ENCODE results near the gene MLLT3.

The MLLT3 gene

DNA sequence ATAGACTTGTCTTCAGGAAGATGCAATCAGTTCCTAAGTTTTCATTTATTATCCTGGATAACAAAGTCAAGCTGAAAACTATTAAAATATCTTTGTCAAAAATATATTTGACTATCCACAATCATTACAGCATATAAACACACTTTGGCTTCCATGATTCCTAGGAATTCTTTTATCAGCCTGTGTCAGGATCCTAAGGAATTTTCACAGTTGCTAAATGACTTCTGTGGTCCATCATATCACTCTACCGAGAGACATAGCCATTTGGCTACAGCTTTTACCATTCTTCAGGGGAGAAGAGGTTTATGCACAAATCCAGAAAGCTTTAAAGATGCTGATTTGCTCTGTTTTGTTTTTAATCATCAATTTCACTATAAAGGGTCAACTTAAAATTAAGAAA is 128.3 kb downstream of the MLLT3 start:
- Histone ChIP-seq H3K9me3 (ENCODE audit: severe bottlenecking) (no peaks in the 10 kb centered on the region), H3K36me3 (ENCODE audit: low read depth) (no peaks in the 10 kb centered on the region), H3K4me1 (ENCODE audit: insufficient read depth, poor library complexity, severe bottlenecking) (peaks cover 8% of the 10 kb centered on the region), H3K4me3 (ENCODE audit: severe bottlenecking) (no peak overlapping the region), H3K27me3 (ENCODE audit: insufficient read depth, poor library complexity, severe bottlenecking) (no peaks in the 10 kb centered on the region), H3K27ac (ENCODE audit: poor library complexity, severe bottlenecking) (no peak overlapping the region)
- no peak for DNase-seq (ENCODE audit: low spot score)
- no peak for TF ChIP-seq CTCF (IDR thresholded peaks at IDR 0.05; ENCODE audit: poor library complexity, severe bottlenecking)
- ATAC-seq (ENCODE audit: low read depth), result no peak

DNA sequence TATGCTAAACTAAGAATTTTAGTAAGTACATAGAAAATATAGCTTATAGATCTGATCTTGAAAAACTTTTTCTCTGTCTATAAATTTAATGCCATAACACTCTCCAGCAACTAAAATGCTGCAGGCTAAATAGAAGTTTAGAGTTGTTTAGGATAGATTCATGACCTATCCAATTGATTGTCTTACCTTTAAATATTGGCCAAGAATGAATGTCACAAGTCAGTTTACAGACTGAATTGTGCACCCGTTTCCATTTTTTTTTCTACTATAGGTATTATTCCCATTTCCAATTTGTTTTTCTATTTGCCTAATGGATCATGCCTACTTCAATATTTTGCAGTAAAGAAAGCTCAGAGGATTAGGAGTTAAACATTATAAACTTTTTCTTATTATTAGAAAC is 129.5 kb downstream of the MLLT3 start:
- no peak for DNase-seq (ENCODE audit: low spot score)
- no peaks in the 10 kb centered on the region for H3K9me3 ChIP-seq (ENCODE audit: severe bottlenecking)
- H3K27me3 ChIP-seq (ENCODE audit: insufficient read depth, poor library complexity, severe bottlenecking), result no peaks in the 10 kb centered on the region
- ATAC-seq (ENCODE audit: low read depth), result no peak
- peaks cover 8% of the 10 kb centered on the region for H3K4me1 ChIP-seq (ENCODE audit: insufficient read depth, poor library complexity, severe bottlenecking)
- H3K36me3 ChIP-seq (ENCODE audit: low read depth), result no peaks in the 10 kb centered on the region
- no peak for TF ChIP-seq CTCF (IDR thresholded peaks at IDR 0.05; ENCODE audit: poor library complexity, severe bottlenecking)
- no peak overlapping the region for H3K4me3 ChIP-seq (ENCODE audit: severe bottlenecking)
- no peak overlapping the region for H3K27ac ChIP-seq (ENCODE audit: poor library complexity, severe bottlenecking)

DNA sequence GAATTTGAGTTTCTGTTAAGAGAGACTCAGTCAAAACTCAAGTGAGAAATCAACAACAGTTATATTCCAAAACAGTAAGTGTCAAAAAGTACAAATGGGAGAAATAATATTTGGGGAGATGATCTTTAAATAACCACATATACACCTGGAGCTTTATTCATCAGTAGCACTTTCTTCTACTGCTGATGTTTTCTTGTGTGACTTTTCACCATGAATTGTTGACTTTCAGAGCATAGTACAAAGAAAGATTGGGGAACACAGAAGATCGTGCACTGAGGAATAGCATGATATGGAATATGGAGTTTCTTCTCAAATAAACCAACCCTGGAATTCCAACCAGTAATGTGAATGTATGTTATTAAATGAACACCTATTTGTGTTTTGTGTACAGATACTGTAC is 130.7 kb downstream of the MLLT3 start:
- no peak for DNase-seq (ENCODE audit: low spot score)
- no peak for ATAC-seq (ENCODE audit: low read depth)
- no peak for TF ChIP-seq CTCF (IDR thresholded peaks at IDR 0.05; ENCODE audit: poor library complexity, severe bottlenecking)
- no peaks in the 10 kb centered on the region for H3K36me3 ChIP-seq (ENCODE audit: low read depth)
- peaks cover 8% of the 10 kb centered on the region for H3K4me1 ChIP-seq (ENCODE audit: insufficient read depth, poor library complexity, severe bottlenecking)
- H3K27ac ChIP-seq (ENCODE audit: poor library complexity, severe bottlenecking), result no peak overlapping the region
- H3K4me3 ChIP-seq (ENCODE audit: severe bottlenecking), result no peak overlapping the region
- H3K9me3 ChIP-seq (ENCODE audit: severe bottlenecking), result no peaks in the 10 kb centered on the region
- H3K27me3 ChIP-seq (ENCODE audit: insufficient read depth, poor library complexity, severe bottlenecking), result no peaks in the 10 kb centered on the region

DNA sequence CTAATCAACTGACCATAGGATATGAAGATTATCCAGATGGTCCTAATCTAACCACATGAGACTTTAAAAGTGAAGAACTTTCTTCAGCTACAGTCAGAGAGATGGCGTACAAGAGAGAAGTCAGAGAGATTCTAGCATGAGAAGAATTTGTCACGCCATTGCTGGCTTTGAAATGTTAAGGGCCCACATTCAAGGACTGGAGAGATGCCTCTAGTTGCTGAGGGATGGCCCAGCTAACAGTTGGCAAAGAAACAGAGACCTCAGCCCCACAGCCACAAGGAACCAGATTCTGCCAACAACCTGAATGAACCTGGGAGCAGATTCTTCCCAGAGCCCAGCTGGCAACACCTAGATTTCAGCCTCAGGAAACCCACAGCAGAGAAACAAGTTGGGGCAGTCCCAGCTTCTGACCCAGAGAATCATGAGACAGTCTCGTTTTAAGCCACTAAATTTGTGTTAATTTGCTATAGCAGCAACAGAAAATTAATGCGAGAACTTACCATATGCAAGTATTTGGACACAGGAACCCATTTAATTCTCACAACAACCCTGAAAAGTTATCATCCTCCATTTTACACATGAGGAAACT is 132.0 kb downstream of the MLLT3 start:
- H3K27ac ChIP-seq (ENCODE audit: poor library complexity, severe bottlenecking), result no peak overlapping the region
- H3K9me3 ChIP-seq (ENCODE audit: severe bottlenecking), result no peaks in the 10 kb centered on the region
- peaks cover 8% of the 10 kb centered on the region for H3K4me1 ChIP-seq (ENCODE audit: insufficient read depth, poor library complexity, severe bottlenecking)
- ATAC-seq (ENCODE audit: low read depth) (no peak), DNase-seq (ENCODE audit: low spot score) (no peak)
- H3K4me3 ChIP-seq (ENCODE audit: severe bottlenecking), result no peak overlapping the region
- H3K36me3 ChIP-seq (ENCODE audit: low read depth), result no peaks in the 10 kb centered on the region
- no peak for TF ChIP-seq CTCF (IDR thresholded peaks at IDR 0.05; ENCODE audit: poor library complexity, severe bottlenecking)
- H3K27me3 ChIP-seq (ENCODE audit: insufficient read depth, poor library complexity, severe bottlenecking), result no peaks in the 10 kb centered on the region

GRCh38 chr9:20488691-20489090 is 133.6 kb downstream of the MLLT3 start:
- DNase-seq (ENCODE audit: low spot score) (no peak), ATAC-seq (ENCODE audit: low read depth) (no peak)
- Histone ChIP-seq H3K36me3 (ENCODE audit: low read depth) (no peaks in the 10 kb centered on the region), H3K27me3 (ENCODE audit: insufficient read depth, poor library complexity, severe bottlenecking) (no peaks in the 10 kb centered on the region), H3K4me3 (ENCODE audit: severe bottlenecking) (no peak overlapping the region), H3K4me1 (ENCODE audit: insufficient read depth, poor library complexity, severe bottlenecking) (peaks cover 8% of the 10 kb centered on the region), H3K9me3 (ENCODE audit: severe bottlenecking) (no peaks in the 10 kb centered on the region), H3K27ac (ENCODE audit: poor library complexity, severe bottlenecking) (no peak overlapping the region)
- TF ChIP-seq CTCF (IDR thresholded peaks at IDR 0.05; ENCODE audit: poor library complexity, severe bottlenecking), result no peak

All from RWPE2 (cell line).